HG02973 (cell line): ENCODE measurements around the gene SNAP47.

Experiments used
- ATAC-seq: cut with Tn5 transposase; IDR thresholded peaks from one replicate; pipeline ENCODE4 v1.9.1; 2021; ENCODE audit warnings: moderate library complexity; ENCODE audit not compliant: unreplicated experiment

The SNAP47 gene

GRCh38 chr1:227731696-227732585 lies 3.3 kb upstream of the SNAP47 start:
- ATAC-seq = no peak

GRCh38 chr1:227732586-227733308 lies 2.5 kb upstream of the SNAP47 start:
- no peak for ATAC-seq

GRCh38 chr1:227733309-227733705 lies 1.9 kb upstream of the SNAP47 start:
- no peak for ATAC-seq

GRCh38 chr1:227733751-227734545 lies 1.3 kb upstream of the SNAP47 start:
- no peak for ATAC-seq

GRCh38 chr1:227734546-227734855 lies 734 bp upstream of the SNAP47 start:
- ATAC-seq = peak; percentile 4

- no peak for ATAC-seq
Measured at GRCh38 chr1:227735539-227736285, 477 bp downstream of the SNAP47 start.

GRCh38 chr1:227736814-227737432 lies 1.7 kb downstream of the SNAP47 start:
- no peak for ATAC-seq

- ATAC-seq = no peak
Measured at GRCh38 chr1:227738820-227739219, 3.6 kb downstream of the SNAP47 start.

- no peak for ATAC-seq
Measured at GRCh38 chr1:227739636-227740035, 4.4 kb downstream of the SNAP47 start.

- ATAC-seq = no peak
Measured at GRCh38 chr1:227740401-227740960, 5.2 kb downstream of the SNAP47 start.

GRCh38 chr1:227741166-227741870 lies 6.1 kb downstream of the SNAP47 start:
- no peak for ATAC-seq

GRCh38 chr1:227742738-227743715 lies 7.8 kb downstream of the SNAP47 start:
- no peak for ATAC-seq

GRCh38 chr1:227744668-227745067 lies 9.4 kb downstream of the SNAP47 start:
- no peak for ATAC-seq

GRCh38 chr1:227745568-227746265 lies 10.5 kb downstream of the SNAP47 start:
- no peak for ATAC-seq

- ATAC-seq = no peak
Measured at GRCh38 chr1:227746676-227747075, 11.4 kb downstream of the SNAP47 start.

- ATAC-seq = no peak
Measured at GRCh38 chr1:227747382-227747781, 12.1 kb downstream of the SNAP47 start.

GRCh38 chr1:227747948-227748495 lies 12.8 kb downstream of the SNAP47 start:
- ATAC-seq = no peak
